ENCODE data around the gene STH.

The STH gene

GRCh38 chr17:45968732-45969131 is 30.3 kb upstream of the STH start:
- no peak for DNase-seq

- DNase-seq = no peak
These were observed 29.3 kb upstream of the STH start for GRCh38 chr17:45969726-45970125.

DNA sequence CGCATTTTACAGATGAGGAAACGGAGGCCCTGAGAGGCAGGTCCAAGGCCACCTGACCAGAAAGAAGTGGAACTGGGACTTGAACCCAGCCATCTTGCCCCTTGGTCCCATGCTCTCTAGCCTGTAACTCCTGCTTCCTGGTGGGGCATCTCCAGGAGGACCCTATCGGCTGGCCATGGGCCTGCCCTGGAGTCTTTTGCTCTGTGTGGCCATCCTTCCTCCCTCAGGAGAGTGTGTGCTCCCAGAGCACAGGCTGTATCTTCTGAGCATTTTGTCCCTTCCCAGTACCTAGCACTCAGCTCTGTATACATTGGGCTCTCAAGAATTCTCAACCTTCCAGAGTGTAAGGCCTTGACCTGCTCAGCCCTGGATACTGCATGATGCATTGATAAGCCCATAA is 28.4 kb upstream of the STH start:
- no peak for DNase-seq

DNA sequence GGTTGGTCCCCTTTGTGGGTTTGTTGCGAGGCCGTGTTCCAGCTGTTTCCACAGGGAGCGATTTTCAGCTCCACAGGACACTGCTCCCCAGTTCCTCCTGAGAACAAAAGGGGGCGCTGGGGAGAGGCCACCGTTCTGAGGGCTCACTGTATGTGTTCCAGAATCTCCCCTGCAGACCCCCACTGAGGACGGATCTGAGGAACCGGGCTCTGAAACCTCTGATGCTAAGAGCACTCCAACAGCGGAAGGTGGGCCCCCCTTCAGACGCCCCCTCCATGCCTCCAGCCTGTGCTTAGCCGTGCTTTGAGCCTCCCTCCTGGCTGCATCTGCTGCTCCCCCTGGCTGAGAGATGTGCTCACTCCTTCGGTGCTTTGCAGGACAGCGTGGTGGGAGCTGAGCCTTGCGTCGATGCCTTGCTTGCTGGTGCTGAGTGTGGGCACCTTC is 27.3 kb upstream of the STH start:
- DNase-seq = no peak

- DNase-seq = no peak
These were observed 26.5 kb upstream of the STH start for GRCh38 chr17:45972531-45972930.

DNA sequence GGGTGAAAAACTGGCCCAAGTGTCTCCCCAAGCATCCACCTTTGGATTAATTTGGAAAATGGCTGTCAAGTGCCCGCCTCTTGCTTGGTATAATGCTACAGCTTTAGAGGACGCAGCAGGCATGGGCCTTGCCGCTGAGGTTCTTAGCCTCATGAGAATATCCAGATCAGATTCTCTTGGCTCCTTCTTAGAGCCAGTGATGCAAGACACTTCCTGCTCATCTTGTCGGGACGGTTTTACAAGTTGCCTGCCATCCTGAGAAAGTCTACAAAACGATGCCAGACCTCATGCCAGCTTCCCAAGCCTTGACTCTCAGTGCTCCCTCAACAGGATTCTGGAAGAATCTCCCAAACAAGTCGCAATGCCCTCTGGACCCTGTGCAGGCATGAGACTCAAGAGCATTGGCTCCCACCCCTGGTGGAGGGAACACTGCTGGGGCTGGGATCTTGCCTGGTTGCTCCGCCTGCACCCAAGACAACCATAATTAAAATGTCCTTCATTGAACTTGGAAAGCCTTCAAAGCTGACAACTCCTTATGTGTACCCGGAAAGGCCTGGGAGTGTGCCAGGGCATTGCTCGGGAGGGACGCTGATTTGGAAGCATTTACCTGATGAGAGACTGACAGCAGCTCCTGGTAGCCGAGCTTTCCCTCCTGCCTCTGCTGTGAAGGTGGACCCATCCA is 25.8 kb upstream of the STH start:
- no peak for DNase-seq

DNA sequence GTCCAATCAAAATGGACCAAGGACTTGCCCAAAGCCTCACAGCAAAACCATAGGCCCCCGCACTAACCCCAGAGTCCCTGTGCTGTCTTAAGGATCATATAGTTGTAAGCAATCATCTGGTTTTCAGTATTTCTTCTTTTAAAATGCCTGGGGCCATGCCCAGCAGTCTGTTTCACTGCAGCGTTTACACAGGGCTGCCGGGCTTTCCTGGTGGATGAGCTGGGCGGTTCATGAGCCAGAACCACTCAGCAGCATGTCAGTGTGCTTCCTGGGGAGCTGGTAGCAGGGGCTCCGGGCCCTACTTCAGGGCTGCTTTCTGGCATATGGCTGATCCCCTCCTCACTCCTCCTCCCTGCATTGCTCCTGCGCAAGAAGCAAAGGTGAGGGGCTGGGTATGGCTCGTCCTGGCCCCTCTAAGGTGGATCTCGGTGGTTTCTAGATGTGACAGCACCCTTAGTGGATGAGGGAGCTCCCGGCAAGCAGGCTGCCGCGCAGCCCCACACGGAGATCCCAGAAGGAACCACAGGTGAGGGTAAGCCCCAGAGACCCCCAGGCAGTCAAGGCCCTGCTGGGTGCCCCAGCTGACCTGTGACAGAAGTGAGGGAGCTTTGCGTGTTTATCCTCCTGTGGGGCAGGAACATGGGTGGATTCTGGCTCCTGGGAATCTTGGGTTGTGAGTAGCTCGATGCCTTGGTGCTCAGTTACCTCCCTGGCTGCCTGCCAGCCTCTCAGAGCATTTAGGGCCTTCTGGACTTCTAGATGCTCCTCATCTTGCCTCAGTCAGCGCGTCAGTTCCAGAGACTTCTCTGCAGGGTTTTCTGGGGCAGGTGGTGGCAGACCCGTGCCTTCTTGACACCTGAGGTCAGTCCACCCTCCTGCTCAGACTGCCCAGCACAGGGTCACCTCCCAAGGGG is 24.8 kb upstream of the STH start:
- no peak for DNase-seq

DNA sequence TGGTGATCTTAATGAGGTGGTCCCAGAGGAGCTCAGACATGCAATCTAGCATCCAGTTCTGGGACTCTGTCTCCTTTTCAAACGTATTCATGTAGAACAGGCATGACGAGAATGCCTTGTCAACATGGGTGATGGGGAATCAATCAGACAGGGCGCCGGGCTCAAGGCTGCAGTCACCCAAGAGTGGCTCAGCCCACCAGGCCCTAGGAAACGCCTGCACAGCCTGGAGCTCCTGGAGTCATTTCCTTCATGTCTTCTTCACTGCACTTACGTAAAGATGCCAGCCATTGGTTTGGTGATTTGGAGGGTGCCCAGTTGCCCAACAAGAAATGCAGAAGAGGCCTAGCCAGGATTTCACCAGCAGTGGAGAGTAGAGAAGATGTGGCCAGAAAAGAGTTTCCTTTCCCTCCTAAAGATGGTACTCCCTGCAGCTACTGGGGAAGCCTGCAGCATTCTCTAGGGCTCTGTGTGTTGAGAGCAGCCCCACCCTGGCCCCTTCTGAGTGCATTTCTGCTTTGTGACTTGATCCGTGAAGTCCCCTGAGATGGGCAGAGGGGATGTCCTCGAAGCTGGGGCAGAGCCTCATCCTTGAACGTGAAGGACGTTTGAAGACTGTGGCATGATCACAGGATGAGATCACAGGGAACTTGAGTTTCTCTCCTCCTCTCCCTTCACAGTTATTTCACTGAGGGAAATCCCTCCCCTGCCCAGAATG is 24.0 kb upstream of the STH start:
- no peak for DNase-seq

DNA sequence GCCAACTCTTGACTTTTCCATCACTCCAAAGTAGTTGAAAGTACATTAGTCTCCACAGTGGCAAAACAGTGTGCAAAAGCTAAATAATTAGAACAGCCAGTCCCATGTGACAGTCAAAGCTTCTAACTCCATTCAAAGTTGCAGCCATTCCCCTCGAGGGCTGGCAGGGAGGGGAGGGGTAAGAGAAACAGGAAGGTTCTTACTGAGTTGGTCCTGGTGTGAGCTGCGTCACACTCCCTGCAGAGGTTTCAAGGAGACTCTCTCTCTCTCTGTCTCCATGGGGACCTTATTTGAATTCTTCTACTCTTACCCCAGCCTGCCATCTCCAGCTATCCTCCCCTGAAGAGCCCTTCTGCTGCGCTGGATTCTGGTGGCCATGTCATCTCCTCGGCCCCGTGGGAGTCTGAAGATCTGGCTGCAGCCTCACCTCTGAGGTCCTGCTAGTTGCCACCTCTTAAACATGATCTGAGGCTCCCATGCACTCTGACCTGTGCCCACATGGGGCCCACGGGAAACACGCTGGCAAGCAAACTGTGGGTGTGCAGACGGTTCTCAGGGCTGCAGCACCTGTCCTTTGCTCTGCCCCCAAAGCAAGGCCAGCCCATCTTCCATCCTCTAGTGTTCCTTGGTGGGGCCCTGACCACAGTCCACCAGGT is 23.3 kb upstream of the STH start:
- no peak for DNase-seq

DNA sequence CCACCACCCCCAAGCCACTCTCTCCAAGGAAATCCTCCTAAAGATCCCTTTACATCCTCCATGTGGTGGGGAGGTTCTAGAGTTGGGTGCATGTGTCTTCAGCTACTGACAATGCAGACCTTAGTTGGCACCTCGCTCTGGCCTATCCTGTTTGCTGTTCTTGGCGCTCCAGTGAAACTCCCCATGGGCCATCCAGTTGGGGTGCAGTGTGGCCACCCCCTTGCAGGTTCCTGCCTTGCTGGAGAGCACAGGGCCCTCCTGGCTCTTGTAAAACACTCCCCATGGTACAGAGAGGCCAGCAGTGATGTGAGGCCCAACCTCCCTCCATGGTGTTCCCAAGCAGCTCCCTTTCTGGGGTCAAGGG is 22.7 kb upstream of the STH start:
- no peak for DNase-seq

DNA sequence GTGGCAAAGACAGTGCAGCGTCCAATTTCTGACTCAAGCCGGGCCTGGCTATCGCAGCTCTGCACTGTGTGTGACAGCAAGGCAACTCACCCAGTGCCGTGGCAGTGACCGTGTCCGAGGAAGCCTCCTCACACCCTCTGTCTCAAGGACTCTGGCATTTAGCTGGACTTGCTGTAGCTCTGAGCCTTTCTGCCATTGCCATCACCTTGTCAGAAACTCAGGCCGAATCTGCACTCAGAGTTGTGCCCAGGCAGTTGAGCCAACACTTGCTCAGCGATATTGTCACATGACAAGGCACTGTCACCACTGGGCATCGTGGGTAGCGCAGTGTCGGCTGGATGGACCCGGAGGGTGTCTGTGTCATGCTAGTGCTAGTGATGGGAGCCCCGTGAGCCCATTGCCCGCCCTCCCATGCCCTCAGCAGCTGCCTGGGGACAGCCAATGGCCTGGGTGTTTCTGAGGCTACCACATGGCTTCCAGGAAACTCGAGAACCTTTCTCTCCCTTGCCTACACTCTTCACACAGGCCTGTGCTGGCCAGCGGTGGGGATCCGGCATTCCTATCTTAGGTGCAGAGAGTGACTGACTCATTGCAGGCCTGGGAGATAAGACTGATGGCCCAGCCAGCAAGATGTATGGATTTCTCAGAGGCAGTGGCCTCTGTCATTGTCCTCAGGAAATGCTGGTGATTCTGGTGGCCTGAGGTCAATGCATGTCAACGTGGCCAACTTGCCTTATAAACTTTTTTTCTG is 22.1 kb upstream of the STH start:
- DNase-seq = no peak

DNA sequence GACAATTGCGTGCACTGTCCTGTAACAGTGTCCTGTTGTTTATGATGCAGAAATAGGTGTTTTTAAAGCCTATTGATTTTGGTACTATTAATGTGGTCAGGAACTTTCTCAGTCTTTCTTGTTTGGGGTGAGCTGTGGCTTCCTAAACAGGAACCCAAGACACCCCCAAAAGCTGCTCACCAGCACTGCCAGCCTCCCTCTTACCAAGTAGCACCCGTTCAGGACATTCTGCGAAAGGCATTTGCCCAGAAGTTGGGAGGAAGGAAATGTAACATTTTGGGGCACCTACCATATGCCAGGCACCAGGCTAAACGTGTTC is 21.6 kb upstream of the STH start:
- no peak for DNase-seq

DNA sequence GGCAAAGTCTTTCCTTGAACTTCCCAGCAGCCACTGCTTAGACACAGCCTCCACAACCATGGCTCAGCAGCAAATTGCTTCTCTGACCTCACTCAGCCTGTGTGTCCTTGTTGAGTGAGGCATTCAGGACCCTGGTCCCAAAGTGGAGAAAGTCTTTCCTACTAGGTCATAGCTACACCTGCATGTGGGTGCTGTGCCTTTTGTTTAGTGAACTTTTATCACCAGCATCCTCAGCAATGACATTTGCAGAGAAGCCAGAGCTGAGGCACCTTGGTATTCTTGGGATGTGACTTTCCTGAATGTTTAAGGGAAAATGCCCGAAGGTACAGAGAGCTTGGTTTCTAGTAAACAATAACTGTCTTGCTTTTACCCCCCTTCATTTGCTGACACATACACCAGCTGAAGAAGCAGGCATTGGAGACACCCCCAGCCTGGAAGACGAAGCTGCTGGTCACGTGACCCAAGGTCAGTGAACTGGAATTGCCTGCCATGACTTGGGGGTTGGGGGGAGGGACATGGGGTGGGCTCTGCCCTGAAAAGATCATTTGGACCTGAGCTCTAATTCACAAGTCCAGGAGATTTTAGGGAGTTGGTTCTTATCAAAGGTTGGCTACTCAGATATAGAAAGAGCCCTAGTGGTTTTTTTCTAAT is 20.9 kb upstream of the STH start:
- DNase-seq = no peak

- DNase-seq = no peak
These were observed 19.9 kb upstream of the STH start for GRCh38 chr17:45979137-45979536.

DNA sequence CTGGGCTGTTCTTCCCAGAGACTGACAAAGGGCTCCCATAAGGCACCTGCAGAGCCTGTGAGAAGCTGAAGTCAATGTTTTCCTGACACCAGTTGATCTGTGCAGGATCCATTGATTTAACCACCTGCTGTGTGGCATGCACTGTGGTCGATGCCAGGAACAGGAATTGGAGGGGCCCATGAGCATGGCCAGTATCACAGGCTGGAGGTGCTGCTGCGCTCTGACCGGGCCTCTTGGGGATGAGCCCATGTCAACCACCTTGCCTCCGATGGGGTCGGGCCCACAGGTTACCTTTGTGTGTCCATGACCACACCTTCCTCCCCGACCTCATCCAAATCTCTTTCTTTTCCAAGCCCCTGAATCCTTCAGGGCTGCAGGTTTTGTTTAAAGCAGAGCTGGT is 18.2 kb upstream of the STH start:
- DNase-seq = no peak

DNA sequence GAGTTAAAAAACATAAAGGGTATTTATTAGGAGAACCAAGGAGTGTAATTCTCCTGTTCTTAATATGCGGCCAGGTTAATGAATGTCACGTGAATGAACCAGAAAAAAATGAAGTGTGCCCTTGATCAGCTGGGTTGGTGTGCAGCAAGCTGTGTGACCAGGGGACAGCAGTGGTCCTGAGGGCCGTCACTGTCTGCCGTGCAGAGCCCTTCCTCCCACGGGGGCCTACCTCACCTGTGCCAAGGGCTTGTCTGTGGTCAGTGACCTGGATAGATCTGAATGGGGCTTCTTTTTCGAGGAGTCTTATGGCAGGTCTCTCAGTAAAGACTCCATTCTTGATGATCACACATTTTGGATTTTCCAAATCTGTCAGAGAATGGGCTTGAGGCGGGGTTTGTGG is 17.7 kb upstream of the STH start:
- no peak for DNase-seq

- DNase-seq = no peak
These were observed 16.0 kb upstream of the STH start for GRCh38 chr17:45982791-45983613.

- DNase-seq = no peak
These were observed 15.3 kb upstream of the STH start for GRCh38 chr17:45983614-45984310.

GRCh38 chr17:45984368-45984767 is 14.7 kb upstream of the STH start:
- DNase-seq = no peak

DNA sequence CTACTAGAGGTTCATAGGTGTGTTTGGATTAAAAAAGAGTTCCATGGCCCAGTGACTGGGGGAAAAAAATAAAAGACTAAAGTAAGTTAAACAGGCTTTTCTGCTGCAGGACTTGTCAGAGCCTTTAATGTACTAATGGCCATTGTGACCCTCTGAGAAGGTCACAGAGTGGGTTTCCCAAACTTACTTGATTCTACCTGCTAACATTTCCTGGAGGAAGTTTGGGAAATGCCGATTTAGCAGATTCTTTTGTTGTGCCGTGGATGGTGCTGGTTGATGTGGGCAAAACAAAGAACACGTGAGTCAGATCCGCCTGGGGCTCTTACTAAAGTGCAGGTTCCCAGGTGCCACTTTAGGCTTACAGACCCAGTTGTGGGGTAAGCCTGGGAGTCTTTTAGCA is 13.6 kb upstream of the STH start:
- DNase-seq = no peak

DNA sequence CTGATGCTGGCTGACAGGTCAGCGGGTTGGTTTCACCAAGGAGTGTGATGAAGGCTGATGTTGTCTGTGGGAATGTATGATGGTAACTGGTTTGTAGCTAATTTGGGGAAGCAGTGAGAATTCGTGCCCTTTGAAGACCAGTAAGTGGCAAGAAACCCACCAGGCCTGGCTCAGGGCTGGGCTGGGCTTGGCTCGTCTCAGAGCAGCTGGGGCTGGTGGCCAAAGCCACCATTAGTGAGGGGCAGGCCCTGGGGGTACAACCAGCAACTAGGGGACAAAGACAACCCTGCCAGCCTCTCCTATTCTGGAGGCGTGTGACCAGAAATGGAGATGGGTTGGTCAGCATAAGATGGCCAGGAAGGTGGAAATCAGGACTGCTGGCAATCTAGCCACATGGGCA is 13.0 kb upstream of the STH start:
- DNase-seq = no peak
